ENCODE measurements around the gene SERINC2. TPM values are rescaled to one million over a fixed set of nuclear protein-coding genes. Genes with fewer than 3 reads are reported as not detected.

The SERINC2 gene
- total and polyA plus RNA-seq, 10 donors: 1.3 to 8.7 (median 2.6) TPM

GRCh38 chr1:31435471-31436409 is 22.7 kb downstream of the SERINC2 start:
- Histone ChIP-seq H3K36me3 (no peaks in the 10 kb centered on the region), H3K9me3 (no peaks in the 10 kb centered on the region), H3K27ac (no peak overlapping the region), H3K27me3 (replicated peaks in 1 of 7) (no peaks in the 10 kb centered on the region), H3K4me1 (no peaks in the 10 kb centered on the region), H3K4me3 (no peak overlapping the region)
- 82 to 88% (median 87%) methylated on average over 13 of the region's 13 CpGs for WGBS, 5 donors
- TF ChIP-seq CTCF (IDR thresholded peaks at IDR 0.05 in 8 of 11, conservative IDR thresholded peaks at IDR 0.05 in 3 of 11) (no peak), POLR2A (IDR thresholded peaks at IDR 0.05) (no peak), POLR2AphosphoS5 (IDR thresholded peaks at IDR 0.05) (no peak)
- intact Hi-C loops (cut with DNase I; ENCODE audit: low total_unique reads): no loop called here
- no peak for DNase-seq

- DNase-seq: no peak
- Histone ChIP-seq H3K9me3 (no peaks in the 10 kb centered on the region), H3K27me3 (replicated peaks in 1 of 7) (no peaks in the 10 kb centered on the region), H3K27ac (no peak overlapping the region), H3K4me1 (no peaks in the 10 kb centered on the region), H3K4me3 (no peak overlapping the region), H3K36me3 (no peaks in the 10 kb centered on the region)
- no peak for TF ChIP-seq CTCF (IDR thresholded peaks at IDR 0.05 in 8 of 11, conservative IDR thresholded peaks at IDR 0.05 in 3 of 11)
- no peak for TF ChIP-seq POLR2A (IDR thresholded peaks at IDR 0.05)
- TF ChIP-seq POLR2AphosphoS5 (IDR thresholded peaks at IDR 0.05): no peak
- intact Hi-C loops (cut with DNase I; ENCODE audit: low total_unique reads): no loop called here
- 76 to 87% (median 82%) methylated on average over 9 of the region's 9 CpGs for WGBS, 5 donors
Measured at GRCh38 chr1:31436596-31437432, 23.8 kb downstream of the SERINC2 start.

- Histone ChIP-seq H3K27ac (no peak overlapping the region), H3K27me3 (replicated peaks in 1 of 7) (no peaks in the 10 kb centered on the region), H3K9me3 (no peaks in the 10 kb centered on the region), H3K4me3 (no peak overlapping the region), H3K36me3 (no peaks in the 10 kb centered on the region), H3K4me1 (no peaks in the 10 kb centered on the region)
- no peak for DNase-seq
- 72 to 83% (median 75%) methylated on average over 11 of the region's 11 CpGs for WGBS, 5 donors
- intact Hi-C loops (cut with DNase I; ENCODE audit: low total_unique reads): no loop called here
- TF ChIP-seq POLR2A (IDR thresholded peaks at IDR 0.05) (no peak), CTCF (IDR thresholded peaks at IDR 0.05 in 8 of 11, conservative IDR thresholded peaks at IDR 0.05 in 3 of 11) (no peak), POLR2AphosphoS5 (IDR thresholded peaks at IDR 0.05) (no peak)
Measured at GRCh38 chr1:31437433-31438037, 24.5 kb downstream of the SERINC2 start.

Data from spleen (tissue), 11 donors.